ENCODE data around the gene ITGAL. TPM values are rescaled to one million over a fixed set of nuclear protein-coding genes. Genes with fewer than 3 reads are reported as not detected.
A peak's percentile ranks its signal among the peaks of the same experiment; 100 is the strongest.

The ITGAL gene
- total and polyA plus RNA-seq, 2 of the 13 experiments (the other 11 are each of a cell fraction or from before 2014, with no cell fraction given) = 0.86 to 1.2 TPM

GRCh38 chr16:30445408-30446202 is 26.9 kb upstream of the ITGAL start, which contains the start of gene SEPHS2 (continued):
- TF ChIP-seq ZBTB33 (CRISPR knock-in tag; IDR thresholded peaks at IDR 0.05) (0 out of 2 replicates have a peak, but pooled peaks have one; percentile 51), FOXP1 (IDR thresholded peaks at IDR 0.05) (no peak), FOXP1 (CRISPR knock-in tag; IDR thresholded peaks at IDR 0.05) (peak; percentile 63), SATB2 (CRISPR knock-in tag; IDR thresholded peaks at IDR 0.05) (0 out of 2 replicates have a peak, but pooled peaks have one; percentile 22), ZNF496 (CRISPR knock-in tag; IDR thresholded peaks at IDR 0.05; ENCODE audit: insufficient replicate concordance) (no peak), ZNF687 (CRISPR knock-in tag; IDR thresholded peaks at IDR 0.05) (peak; percentile 88), SCMH1 (CRISPR knock-in tag; IDR thresholded peaks at IDR 0.05; ENCODE audit: borderline replicate concordance) (no peak), E2F1 (CRISPR knock-in tag; IDR thresholded peaks at IDR 0.05) (no peak; the same call in 1 of the 2 replicates), ZNF30 (CRISPR knock-in tag; IDR thresholded peaks at IDR 0.05) (0 out of 2 replicates have a peak, but pooled peaks have one; percentile 85), NFYC (CRISPR knock-in tag; IDR thresholded peaks at IDR 0.05) (peak; percentile 97), ZNF720 (CRISPR knock-in tag; IDR thresholded peaks at IDR 0.05) (no peak), ZNF143 (CRISPR knock-in tag; IDR thresholded peaks at IDR 0.05) (no peak), FOXK1 (CRISPR knock-in tag; IDR thresholded peaks at IDR 0.05; ENCODE audit: borderline replicate concordance, low read depth) (peak; percentile 93; the same call in 1 of the 2 replicates), ZNF225 (CRISPR knock-in tag; IDR thresholded peaks at IDR 0.05) (peak; percentile 8; the same call in 1 of the 2 replicates), SUZ12 (IDR thresholded peaks at IDR 0.05; ENCODE audit: low read depth, low read length) (no peak), SNAPC2 (CRISPR knock-in tag; IDR thresholded peaks at IDR 0.05) (peak; percentile 47; the same call in 1 of the 2 replicates), SNAI1 (CRISPR knock-in tag; IDR thresholded peaks at IDR 0.05; ENCODE audit: borderline replicate concordance) (peak; percentile 93; the same call in 1 of the 2 replicates), MTA3 (CRISPR knock-in tag; IDR thresholded peaks at IDR 0.05) (no peak), ZNF564 (CRISPR knock-in tag; IDR thresholded peaks at IDR 0.05) (no peak), HIVEP1 (CRISPR knock-in tag; IDR thresholded peaks at IDR 0.05) (peak; percentile 77), ZNF33B (CRISPR knock-in tag; IDR thresholded peaks at IDR 0.05) (no peak; the same call in 1 of the 2 replicates)
- TF ChIP-seq, protein P1, sequence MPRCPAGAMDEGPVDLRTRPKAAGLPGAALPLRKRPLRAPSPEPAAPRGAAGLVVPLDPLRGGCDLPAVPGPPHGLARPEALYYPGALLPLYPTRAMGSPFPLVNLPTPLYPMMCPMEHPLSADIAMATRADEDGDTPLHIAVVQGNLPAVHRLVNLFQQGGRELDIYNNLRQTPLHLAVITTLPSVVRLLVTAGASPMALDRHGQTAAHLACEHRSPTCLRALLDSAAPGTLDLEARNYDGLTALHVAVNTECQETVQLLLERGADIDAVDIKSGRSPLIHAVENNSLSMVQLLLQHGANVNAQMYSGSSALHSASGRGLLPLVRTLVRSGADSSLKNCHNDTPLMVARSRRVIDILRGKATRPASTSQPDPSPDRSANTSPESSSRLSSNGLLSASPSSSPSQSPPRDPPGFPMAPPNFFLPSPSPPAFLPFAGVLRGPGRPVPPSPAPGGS (CRISPR knock-in tag; IDR thresholded peaks at IDR 0.05) = peak; percentile 36; the same call in 1 of the 2 replicates
